NB4 (cell line): ENCODE results near the gene MAP3K8.

Experiments
- CTCF ChIP-seq: IDR thresholded peaks from one replicate; pipeline ENCODE4 v1.5.1; 2012; ENCODE audit warnings: low read depth, low read length
- MAX ChIP-seq: IDR thresholded peaks from 2 replicates; pipeline ENCODE4 v1.6.1; 2011; ENCODE audit warnings: low read depth, low read length
- POLR2A ChIP-seq: IDR thresholded peaks from 2 replicates; pipeline ENCODE4 v1.6.1; 2011; ENCODE audit warnings: mild to moderate bottlenecking; ENCODE audit not compliant: insufficient read length; ENCODE audit errors: extremely low read depth

- TF ChIP-seq CTCF, result no peak
- TF ChIP-seq POLR2A, result no peak
- TF ChIP-seq MAX, result no peak
These were observed 5.9 kb downstream of the MAP3K8 start for GRCh38 chr10:30439931-30440330.
